ENCODE data around the gene SLC35B3.

GRCh38 chr6:8375916-8376315 is 59.4 kb downstream of the SLC35B3 start:
- TF ChIP-seq CTCF (IDR thresholded peaks at IDR 0.05 in 8 of 11, conservative IDR thresholded peaks at IDR 0.05 in 3 of 11) (no peak), POLR2A (IDR thresholded peaks at IDR 0.05) (no peak), POLR2AphosphoS5 (IDR thresholded peaks at IDR 0.05) (no peak)
